ENCODE data around the gene ZNF837.
A peak's percentile ranks its signal among the peaks of the same experiment; 100 is the strongest.
"Not testable (repeated sequence)": the region's sequence is repeated elsewhere in the genome, so short reads cannot be mapped to it uniquely, and the experiment has no call there.

The ZNF837 gene

DNA sequence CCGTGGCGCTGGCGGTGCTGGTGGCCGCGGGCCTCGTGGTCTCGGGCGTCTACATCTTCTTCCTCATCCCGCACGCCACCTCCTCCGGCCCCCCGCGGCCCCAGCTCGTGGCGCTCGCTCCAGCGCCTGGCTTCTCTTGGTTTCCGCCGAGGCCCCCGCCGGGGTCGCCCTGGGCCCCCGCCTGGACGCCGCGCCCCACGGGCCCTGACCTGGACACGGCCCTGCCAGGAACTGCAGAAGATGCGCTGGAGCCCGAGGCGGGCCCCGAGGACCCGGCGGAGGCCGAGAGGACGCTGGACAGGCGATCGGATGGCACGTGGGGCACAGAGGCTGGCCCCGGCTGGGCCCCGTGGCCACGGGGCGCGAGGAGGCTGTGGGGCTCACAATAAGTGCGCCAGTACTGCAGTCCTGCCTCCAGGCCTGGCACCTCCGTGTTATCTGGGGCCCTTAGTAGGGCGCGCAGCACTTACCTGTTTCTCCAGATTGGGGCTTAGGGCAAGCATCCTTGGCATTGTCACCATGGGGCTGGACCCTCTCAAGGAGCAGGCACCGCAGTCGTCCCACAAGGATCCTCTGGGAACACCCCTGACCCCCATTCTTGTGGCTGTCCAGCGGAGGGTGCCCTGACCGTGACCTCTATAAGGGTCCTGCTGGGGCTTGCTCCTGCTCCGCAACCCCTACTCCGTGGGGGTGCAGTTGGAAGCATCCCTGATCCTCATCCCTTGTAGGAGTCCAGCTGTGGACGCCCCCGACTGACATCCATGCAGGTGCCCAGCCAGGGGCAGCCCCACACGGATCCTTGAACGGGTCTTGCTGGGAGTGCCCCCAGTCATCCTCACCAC lies 16.1 kb upstream of the ZNF837 start:
- no peak for DNase-seq (ENCODE audit: extremely low read depth in 1 of 2, low read depth in 1 of 2)

DNA sequence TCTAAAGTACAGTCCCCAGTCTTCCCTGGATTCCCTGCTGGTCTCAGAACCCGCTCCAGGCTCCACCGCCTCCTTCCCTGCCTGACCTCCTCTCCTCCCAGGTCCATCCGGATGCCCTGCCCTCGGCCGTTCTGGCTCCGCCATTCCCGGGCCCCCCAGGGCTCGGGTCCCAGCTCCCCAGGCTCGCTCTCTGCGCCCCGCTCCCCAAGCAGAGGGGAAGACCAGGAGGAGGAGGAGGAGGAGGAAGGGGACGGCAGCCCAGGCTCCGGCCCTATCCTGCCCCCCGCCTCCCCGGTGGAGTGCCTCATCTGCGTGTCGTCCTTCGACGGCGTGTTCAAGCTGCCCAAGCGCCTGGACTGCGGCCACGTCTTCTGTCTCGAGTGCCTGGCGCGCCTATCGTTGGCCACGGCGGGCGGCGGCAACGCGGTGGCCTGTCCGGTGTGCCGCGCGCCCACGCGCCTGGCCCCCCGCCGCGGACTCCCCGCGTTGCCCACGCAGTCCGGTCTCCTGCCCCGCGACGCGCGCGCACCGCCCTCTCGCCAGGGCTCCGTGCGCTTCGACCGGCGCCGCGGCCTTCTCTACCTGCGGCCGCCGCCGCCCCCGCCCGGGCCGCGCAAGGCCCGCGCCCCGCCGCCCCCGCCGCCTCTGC lies 15.3 kb upstream of the ZNF837 start:
- DNase-seq (ENCODE audit: extremely low read depth in 1 of 2, low read depth in 1 of 2), result no peak

DNA sequence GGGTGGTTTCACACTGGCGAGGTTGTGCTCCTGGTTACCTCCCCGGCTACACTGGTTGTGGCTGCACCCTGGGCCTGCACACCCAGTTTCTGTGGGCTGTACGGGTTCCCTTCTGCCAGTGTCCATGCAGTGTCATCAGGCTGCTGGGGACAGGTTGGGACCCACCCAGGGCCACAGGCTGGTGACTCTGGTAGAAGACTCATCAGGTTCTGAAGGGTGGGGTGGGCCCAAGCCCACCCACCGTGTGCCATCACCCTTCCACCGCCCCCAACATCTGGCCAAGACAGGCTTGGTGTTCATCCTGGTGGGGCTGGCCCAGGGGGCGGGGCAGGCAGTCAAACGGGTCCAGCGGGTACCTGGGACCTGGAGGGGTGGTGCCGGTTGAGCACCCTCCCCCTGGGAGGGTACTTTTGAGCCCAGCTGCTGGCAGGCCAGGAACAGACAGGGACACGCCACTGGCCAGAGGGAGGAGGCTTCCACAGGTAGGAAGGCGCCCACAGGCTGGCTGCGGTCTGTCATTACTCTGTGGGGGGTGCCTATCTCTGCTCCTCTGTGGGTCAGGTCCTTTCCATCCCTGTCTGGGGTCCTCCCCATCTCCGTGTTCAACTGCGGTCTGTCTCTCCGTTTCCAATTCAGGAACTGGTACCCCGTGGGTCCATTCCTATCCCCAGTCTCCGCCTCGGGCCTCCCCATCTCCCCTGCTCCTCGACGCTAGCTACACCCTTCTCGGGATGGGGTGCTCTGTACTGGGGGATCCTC lies 14.6 kb upstream of the ZNF837 start, which contains the start of gene RNF225:
RNF225 (plus strand) TSS at position 437 of the 759 bp plus-strand sequence. CDS start 434 bp downstream, outside the sequence.
- DNase-seq (ENCODE audit: extremely low read depth in 1 of 2, low read depth in 1 of 2), result no peak

DNA sequence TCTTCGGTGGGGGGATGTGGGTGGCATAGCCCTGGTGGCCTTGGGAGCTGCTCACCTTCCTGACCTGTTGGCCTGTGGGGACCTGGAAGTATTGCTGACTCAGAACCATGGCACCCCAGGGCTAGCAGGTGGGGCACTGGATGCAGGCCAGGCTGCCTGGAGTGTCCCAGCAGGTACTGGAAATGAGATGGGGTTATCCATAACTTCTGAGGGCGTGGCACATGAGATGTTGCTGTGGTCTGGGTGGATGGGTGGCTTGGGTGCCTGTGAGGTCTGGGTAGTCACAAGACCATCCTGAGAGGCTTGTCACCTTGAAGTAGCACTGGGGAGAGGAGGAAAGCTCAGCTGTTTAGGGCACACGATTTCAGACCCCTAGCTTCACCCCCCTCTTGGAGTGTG lies 14.0 kb upstream of the ZNF837 start:
- DNase-seq (ENCODE audit: extremely low read depth in 1 of 2, low read depth in 1 of 2), result no peak

DNA sequence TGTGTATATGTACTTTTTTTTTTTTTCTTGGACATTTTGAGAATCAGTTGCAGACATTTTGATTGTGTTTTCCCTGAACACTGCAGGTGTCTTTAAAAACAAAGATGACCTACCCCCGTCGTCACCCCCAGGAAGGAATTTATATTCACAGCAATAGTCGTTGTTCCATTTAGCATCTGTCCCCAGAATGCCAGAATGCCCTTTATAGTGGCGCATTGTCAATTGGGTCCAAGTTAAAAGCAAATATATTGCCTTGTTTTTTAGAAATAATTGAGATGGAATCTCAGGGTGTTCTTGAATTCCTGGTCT lies 12.8 kb upstream of the ZNF837 start:
- no peak for DNase-seq (ENCODE audit: extremely low read depth in 1 of 2, low read depth in 1 of 2)

DNA sequence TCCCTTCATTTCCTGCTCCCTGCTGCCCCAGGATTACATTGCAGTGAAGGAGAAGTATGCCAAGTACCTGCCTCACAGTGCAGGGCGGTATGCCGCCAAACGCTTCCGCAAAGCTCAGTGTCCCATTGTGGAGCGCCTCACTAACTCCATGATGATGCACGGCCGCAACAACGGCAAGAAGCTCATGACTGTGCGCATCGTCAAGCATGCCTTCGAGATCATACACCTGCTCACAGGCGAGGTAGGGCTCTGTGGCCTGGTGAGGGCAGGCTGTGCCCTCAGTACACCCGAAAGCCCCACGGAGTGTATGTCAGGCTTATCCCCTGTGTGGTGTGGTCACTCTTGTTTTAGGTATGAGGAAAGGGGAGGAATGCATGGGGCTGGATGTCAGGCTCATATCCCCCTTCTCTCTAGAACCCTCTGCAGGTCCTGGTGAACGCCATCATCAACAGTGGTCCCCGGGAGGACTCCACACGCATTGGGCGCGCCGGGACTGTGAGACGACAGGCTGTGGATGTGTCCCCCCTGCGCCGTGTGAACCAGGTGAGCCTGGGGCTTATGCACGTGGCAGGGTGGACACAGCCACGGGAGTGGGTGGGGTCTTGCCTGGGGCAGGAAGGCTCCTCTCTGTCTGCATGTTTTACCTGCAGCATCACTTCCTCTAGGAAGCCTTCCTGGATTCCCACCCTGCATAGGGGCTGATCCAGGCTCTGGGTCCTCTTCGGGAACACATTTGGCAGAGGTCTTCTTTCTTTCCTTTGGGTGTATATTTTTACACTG lies 12.3 kb upstream of the ZNF837 start:
- DNase-seq (ENCODE audit: extremely low read depth in 1 of 2, low read depth in 1 of 2), result no peak

DNA sequence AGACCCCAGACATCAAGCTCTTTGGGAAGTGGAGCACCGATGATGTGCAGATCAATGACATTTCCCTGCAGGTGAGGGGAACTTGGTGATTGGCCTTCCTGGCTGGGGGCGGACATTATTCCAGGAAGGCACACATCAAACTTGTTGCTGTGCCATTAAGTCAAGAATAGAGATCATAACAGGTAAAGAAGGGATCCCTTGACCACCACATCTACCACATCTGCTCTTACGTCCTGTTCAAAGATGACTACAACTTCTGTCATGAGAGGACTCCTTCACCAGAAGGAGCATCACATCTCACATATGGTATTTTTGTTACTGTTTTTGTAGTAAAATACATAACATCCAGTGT lies 7.3 kb upstream of the ZNF837 start:
- no peak for DNase-seq (ENCODE audit: extremely low read depth in 1 of 2, low read depth in 1 of 2)

DNA sequence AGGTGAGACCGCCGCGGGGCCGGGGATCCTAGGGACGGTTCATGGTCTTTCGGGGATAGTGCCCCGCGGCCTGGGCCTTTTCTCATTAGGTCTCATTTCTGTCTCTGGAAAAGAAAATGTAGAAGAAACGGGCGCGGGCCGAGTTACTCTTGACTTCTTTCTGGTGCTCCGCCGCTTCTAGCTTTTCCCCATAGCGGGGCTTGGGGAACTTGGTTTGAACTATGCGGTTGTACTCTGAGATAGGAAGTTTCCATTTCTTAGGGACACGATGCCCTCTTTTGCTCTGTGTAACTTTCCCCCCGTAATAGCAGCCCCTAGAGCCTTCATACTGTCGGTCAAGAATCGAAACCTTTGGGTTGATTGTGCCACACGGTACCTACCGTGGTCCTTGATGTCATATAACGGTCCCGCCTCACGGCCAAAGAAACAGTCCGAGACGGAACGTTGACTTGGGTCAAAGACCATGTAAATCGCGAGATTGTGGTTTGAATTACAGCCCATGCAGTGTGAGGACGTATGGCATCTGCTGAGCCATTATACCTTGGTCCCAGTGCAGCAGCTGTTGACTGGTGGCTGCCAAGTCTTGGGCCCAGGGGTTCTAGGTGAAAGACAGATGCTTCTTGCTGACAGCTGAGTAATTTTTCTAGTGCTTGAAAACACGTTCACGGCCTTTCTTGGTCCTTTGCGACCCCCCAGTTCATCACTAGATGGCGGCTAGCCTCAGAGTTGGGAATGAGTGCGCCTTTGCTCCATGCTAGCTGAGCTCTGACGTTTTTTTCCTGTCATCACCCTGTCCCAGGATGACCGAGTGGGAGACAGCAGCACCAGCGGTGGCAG lies 6.7 kb upstream of the ZNF837 start:
- DNase-seq (ENCODE audit: extremely low read depth in 1 of 2, low read depth in 1 of 2), result no peak

DNA sequence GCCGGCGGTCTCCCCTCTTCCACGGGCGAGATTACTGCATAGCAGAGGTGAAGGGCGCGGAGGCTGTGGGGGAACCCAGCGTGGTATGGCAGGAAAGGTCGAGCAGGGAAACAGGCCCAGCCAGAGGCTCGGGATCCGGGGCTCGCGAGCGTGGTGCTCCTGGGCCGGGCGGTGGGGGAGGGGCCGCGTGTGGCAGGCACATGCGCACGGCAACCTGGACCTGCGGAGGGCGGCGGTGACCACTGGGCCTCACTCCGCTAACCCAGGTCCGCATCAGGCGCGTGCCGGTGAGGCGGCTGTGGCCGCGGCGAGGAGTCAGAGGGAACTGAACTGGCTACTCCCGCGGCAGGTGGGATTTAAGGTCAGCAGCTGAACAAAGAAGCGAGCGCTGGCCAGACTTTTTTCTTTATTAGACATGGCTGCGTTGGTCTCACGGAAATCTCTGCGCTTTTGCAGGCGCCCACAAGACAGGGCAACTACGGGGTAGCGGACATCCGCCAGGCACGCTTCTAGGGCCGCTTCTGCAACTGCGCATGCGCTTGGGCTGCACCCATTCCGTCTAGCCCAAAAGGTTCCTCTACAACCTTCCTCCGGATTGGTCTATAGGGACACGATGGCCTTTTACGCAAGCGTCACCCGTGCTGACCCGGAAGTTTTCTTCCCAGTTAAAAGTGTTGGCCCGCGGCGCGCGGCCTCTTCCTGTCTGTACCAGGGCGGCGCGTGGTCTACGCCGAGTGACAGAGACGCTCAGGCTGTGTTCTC lies 5.9 kb upstream of the ZNF837 start, which contains the start of gene RPS5:
RPS5 (plus strand) TSS at position 694 of the 762 bp plus-strand sequence. CDS start 869 bp downstream, outside the sequence.
- peak; percentile 89 to 92 for DNase-seq (ENCODE audit: extremely low read depth in 1 of 2, low read depth in 1 of 2)

DNA sequence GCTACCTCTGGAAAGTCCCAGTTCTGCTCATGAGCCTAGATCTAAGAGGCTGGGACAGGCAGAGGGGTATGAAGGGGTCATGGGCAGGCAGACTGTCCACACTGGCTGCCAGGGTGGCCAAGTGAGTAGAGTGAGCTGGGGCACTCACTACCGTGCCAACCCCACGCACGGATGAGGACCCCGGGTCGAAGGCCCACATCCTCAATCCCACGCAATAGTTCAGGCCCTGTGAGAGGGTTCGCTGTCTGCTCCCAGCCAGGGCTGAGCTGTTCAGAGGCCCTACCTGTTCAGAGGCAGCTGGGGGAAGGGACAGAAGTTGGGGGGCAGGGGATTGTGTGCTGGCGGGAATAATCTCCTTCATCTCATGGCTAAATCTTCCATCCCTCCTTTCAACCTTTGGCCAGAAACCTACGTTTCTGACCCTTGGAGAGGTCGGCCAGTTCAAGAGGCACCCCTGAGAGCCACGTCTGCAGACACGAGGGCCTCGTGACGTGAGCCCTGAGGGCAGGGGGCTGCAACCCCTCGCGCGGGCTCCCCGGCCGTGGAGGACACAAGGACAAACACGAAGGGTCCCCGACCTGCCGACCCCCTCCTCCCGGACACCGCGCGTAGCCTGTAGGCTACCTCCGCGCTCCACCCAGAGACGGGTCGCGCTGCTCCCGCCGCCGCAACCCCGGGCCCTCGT lies 5.2 kb upstream of the ZNF837 start:
- no peak for DNase-seq (ENCODE audit: extremely low read depth in 1 of 2, low read depth in 1 of 2)

DNA sequence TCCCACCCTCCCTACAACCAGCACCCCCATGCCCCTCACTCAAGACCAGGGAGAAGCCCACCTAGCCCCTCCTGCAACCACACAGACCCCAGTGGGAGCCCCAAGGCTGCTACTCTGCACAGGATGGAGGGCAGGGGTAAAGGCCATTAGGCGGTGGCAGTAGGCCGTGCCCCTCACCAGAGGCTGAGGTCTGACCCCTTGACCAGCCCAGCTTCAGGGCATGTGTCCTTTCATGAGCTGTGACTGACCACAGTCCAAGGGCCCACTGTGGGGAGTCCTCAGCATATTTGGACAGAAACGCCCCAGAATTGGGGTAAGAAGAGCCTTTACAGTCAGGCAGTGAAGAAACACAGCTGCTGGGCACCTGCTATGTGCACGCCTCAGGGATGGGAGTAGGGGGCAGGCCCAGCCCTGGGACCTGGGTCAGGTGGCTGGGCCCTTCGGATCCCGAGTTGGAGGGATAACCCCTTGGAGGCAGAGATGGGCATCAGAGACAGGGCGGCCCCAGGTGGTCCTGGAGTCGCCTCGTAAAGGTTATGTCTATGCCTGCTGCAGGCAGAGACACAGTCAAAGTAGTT lies 4.6 kb upstream of the ZNF837 start:
- no peak for DNase-seq (ENCODE audit: extremely low read depth in 1 of 2, low read depth in 1 of 2)

DNA sequence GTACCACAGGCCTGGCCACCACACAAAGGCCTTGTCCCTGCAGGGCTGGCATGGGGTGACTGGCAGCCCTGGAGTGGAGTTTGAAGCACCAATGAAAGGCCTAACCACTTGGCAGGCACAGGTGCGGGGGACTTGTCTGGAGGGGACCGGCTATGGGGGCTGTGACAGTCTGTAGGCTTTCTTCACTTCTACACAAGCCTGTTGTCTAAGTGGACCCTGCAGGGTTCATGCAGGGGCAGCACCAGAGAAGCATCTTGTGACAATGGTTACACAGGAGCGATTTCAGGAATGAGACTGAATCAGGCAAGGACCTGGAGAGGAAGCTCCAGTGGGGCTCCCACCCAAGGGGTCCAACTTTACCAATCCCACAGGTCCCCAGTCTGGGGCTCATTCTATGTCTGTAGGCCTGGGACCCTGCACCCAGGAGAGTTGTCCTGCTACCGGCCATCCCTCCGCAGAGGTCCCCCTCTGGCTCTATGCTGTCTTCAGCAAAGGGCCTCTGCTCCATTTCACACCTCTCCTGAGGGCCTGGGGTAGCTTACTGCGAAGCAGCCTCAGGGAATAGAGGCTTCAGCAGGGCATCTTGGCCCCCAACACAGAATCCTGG lies 2.3 kb upstream of the ZNF837 start:
- DNase-seq (ENCODE audit: extremely low read depth in 1 of 2, low read depth in 1 of 2), result no peak

DNA sequence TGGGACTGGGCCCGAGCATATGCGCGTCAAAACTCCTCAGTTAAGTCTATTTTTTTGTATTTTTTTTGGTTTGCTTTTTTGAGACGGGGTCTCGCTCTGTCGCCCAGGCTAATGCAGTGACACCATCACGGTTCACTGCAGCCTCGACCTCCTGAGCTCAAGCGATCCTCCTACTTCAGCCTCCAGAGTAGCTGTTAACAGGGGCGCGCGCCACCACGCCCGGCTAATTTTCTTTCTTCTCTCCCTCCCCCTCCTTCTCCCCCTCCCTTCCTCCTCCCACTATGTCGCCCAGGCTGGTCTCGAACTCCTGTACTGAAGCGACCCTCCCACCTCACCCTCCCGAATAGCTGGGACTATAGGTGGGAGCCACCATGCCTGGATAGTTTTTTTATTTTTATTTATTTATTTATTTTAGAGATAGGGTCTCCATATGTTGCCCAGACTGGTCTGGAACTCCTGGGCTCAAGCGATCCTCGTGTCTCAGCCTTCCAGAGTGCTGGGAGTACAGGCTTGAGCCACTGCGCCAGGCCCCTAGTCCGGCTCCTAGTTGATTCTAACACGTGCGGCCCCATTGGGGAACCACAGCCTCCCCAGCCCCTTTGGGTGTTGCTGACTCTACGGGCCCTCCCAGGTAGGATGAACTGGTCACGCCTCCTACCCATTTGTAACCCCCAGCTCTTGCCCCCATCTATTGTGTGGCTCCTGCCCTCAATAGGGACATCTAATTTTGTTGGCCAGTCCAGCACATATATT lies 806 bp upstream of the ZNF837 start:
- DNase-seq (ENCODE audit: extremely low read depth in 1 of 2, low read depth in 1 of 2), result no peak

DNA sequence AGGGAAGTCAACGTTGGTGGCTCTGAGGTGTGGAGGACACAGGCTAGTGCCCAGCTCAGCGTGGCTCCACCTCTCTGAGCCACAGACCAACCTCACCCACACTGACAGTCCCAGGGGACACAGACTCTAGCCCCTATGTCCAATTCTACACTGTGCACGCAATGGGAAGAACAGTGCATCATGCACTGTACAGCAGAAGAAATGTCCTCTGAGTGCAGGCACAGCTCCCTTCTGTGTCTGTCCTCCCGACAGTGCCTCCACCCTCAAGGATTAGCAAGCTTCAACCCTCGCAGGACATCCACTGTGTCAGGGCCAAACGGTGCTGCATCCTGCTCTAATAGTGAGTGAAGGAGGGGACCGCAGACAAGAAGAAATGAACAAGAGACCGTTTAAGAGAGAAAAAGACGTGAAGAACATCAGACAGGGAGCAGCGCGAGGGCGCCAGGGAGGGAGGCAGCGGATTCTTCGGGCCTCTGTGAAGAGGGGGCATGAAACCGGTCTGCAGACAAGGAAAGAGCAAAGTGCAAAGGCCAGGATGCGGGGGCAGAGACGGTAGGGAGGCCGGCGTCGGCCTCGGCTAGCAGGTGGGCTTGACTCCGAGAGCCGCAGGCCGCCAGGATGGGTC lies 681 bp downstream of the ZNF837 start:
- no peak for DNase-seq (ENCODE audit: extremely low read depth in 1 of 2, low read depth in 1 of 2)

DNA sequence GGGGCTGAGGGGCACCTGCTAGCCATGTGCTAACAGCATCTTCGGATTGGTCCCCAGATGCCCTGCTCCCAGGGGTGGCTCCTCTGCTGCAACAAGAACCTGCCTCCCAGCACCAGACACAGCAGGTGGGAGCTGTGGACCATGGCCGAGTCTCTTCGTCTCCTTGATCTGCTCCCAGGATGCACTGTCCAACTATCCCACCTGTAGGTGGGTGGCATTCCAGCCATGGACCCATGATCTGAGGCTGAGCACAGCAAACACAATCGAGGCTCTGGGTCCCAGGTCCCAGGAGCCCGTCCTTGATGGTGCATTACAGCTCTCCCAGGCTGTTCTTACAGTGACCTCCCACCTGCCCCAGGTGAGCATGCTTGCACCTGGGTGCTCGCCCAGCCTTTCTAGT lies 1.6 kb downstream of the ZNF837 start:
- no peak for DNase-seq (ENCODE audit: extremely low read depth in 1 of 2, low read depth in 1 of 2)

DNA sequence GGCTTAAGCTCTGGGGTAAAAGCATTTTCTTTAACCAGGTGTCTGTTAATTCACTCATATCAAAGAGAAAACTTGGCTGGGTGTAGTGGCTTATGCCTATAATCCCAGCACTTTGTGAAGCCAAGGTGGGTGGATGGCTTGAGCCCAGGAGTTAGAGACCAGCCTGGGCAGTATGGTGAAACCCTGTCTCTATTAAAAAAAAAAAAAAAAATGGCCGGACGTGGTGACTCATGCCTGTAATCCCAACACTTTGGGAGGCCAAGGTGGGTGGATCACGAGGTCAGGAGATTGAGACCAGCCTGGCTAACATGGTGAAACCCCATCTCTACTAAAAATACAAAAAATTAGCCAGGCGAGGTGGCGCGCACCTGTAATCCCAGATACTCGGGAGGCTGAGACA lies 4.1 kb downstream of the ZNF837 start:
- DNase-seq (ENCODE audit: extremely low read depth in 1 of 2, low read depth in 1 of 2), result not testable (repeated sequence)

DNA sequence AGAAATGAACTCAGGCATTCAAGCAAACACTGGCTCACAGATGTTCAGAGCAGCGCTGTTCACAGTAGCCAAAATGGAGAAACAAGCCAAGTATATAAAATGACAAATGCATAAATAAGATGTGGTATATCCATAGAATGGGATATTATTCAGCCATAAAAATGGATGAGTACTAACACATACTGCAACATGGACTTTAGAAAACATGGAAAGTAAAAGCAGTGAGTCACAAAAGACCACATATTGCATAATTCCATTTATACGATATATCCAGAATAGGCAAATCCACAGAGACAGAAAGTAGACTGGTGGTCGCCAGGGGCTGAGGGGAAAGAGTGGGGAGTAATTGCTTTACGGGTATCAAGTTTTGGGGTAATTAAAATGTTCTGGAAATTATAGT lies 6.6 kb downstream of the ZNF837 start:
- no peak for DNase-seq (ENCODE audit: extremely low read depth in 1 of 2, low read depth in 1 of 2)

Data from activated CD8-positive, alpha-beta memory T cell treated with anti-CD3 and anti-CD28 coated beads for 1 hour (primary cell).